Fibroblast of lung (primary cell): Measurements from ENCODE around the gene CLEC4D.

Experiments
- CTCF ChIP-seq, 2 donors: IDR thresholded peaks in 1 of 2; conservative IDR thresholded peaks in 1 of 2; 1 replicate in 1 of 2; 2 replicates in 1 of 2; pipeline ENCODE4 v1.5.1; 2011 to 2012; ENCODE audit warnings: low read length in 2 of 2, control low read depth in 1 of 2, inconsistent platforms in 1 of 2, low read depth in 1 of 2, mild to moderate bottlenecking in 1 of 2
- EZH2 ChIP-seq: IDR thresholded peaks from 2 replicates; pipeline ENCODE4 v1.5.1; 2012; ENCODE audit warnings: low read length, control low read depth, mild to moderate bottlenecking; ENCODE audit errors: missing control alignments

DNA sequence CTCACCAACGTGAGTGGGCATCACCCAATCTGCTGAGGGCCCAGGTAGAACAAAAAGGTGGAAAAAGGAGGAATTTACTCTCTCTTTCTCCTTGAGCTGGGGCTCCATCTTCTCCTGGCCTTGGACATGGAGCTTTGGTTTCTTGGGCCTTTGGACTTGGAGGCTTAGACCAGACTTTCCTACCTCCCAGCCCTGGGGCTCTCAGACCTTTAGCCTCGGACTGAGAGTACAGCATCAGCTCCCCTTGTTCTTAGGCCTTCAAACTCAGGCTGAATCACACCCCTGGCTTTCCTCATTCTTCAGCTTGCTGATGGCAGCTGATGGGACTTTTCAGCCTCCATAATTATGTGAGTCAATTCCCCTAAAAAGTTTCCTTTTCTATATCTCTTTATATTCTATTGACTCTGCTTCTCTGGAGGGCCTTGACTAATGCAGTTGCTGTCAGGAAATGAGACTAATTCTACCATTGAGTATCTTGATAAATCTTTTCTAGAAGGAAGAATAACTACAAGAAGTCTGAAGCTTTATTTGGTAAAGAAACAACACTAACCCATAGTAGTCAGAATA, 43.3 kb downstream of the CLEC4D start:
- TF ChIP-seq EZH2 (no peak), CTCF (conservative IDR thresholded peaks at IDR 0.05 in 1 of 2, IDR thresholded peaks at IDR 0.05 in 1 of 2; ENCODE audit: low read depth in 1 of 2, low read length in 2 of 2) (no peak)
